ENCODE data around the gene USP4.

- TF ChIP-seq CTCF (IDR thresholded peaks at IDR 0.05): no peak
- no peak for TF ChIP-seq POLR2AphosphoS5 (IDR thresholded peaks at IDR 0.05)
- TF ChIP-seq POLR2A (IDR thresholded peaks at IDR 0.05): no peak
These were observed 43.5 kb upstream of the USP4 start for GRCh38 chr3:49383387-49383786.
